Mucosa of stomach (tissue), 1 donor: ENCODE results near the gene SIGLEC10.
A peak's percentile ranks its signal among the peaks of the same experiment; 100 is the strongest.

ENCODE experiments used
- H3K27me3 ChIP-seq: one replicate; pipeline ENCODE4 v1.7.0; 2013; ENCODE audit warnings: mild to moderate bottlenecking, low read length; ENCODE audit not compliant: control insufficient read depth, insufficient read depth
- H3K36me3 ChIP-seq: one replicate; pipeline ENCODE4 v1.7.0; 2013; ENCODE audit warnings: low read length; ENCODE audit not compliant: control insufficient read depth, insufficient read depth
- H3K4me1 ChIP-seq: one replicate; pipeline ENCODE4 v1.7.0; 2013; ENCODE audit warnings: mild to moderate bottlenecking, low read length; ENCODE audit not compliant: control insufficient read depth, insufficient read depth
- H3K4me3 ChIP-seq: one replicate; pipeline ENCODE4 v1.7.0; 2013; ENCODE audit warnings: low read length
- H3K9ac ChIP-seq: one replicate; pipeline ENCODE4 v1.7.0; 2013; ENCODE audit warnings: mild to moderate bottlenecking, low read length, moderate library complexity
- H3K9me3 ChIP-seq: one replicate; pipeline ENCODE4 v1.7.0; 2013; ENCODE audit warnings: mild to moderate bottlenecking, low read length, moderate library complexity; ENCODE audit not compliant: control insufficient read depth
- donor health status: Pancreatic carcinoma.

The SIGLEC10 gene

DNA sequence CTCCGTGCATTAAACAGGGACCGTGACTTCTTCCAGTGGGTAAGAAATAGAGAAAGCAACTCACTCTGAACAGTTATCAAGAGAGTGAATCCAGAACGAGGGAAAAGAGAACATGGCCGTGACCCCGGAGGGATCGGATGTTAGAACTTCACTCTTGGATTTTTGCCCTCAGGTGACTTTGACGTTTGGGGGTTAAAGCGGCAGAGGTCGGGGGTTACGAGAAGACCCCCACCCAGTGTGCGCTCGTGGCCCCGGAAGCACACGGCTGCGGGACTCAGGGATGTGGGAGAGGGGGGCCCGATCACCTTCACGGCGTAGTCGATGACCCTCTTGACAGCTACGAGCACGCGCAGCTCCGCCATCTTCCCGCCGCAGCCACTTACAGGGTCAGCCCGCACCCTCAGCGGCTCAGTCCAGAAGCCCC, 51.5 kb downstream of the SIGLEC10 start, which contains the start of gene ETFB:
ETFB (minus strand) TSS at position 424 of the 424 bp plus-strand sequence; CDS start at position 362, 62 bp downstream.
- no peaks in the 10 kb centered on the region for H3K36me3 ChIP-seq
- peak within 1 kb of the TSS; percentile 94 for H3K9ac ChIP-seq
- no peaks in the 10 kb centered on the region for H3K27me3 ChIP-seq
- H3K4me3 ChIP-seq: peak within 1 kb of the TSS; percentile 95
- H3K9me3 ChIP-seq: no peaks in the 10 kb centered on the region
- H3K4me1 ChIP-seq: peaks cover 43% of the 10 kb centered on the region

GRCh38 chr19:51365211-51365964, 52.1 kb downstream of the SIGLEC10 start:
- Histone ChIP-seq H3K27me3 (no peaks in the 10 kb centered on the region), H3K9ac (peak overlapping the region; percentile 94), H3K9me3 (no peaks in the 10 kb centered on the region), H3K36me3 (no peaks in the 10 kb centered on the region), H3K4me1 (peaks cover 43% of the 10 kb centered on the region), H3K4me3 (peak overlapping the region; percentile 80)

DNA sequence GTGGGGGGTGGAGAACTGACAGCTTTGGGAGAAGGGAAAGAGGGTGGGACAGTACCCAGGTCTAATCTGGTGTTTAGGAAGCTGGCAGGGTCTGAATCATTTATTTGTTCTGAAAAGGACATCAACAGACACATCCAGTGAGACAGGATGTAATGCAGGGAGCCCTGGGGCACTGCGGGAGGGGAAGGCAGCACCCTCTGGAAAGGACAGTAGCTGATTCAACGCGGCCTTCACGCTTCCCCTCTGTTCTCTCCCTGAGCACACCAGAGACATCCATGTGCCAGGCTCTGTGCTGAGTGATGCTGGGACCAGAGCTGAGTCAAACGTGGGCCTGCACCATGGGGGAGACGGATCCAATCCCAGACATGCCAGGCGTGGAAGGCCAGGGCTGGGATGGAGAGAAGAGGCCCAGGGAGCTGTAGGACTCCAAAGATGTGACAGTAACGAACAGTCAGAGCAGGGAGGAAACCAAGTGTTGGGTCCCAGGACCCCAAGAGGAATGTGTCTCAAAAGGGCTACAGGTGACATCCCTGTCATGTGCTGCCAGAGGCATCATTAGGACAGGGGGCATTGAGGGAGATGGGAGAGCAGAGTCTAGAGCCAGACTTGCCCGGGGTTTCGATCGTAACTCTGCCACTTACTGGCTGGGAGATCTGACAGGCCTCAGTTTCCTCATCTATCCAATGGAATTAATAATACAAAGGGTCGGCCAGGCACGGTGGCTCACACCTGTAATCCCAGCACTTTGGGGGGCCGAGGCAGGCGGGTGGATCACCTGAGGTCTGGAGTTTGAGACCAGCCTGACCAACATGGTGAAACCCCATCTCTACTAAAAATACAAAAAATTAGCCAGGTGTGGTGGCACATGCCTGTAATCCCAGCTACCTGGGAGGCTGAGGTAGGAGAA, 53.0 kb downstream of the SIGLEC10 start:
- H3K9me3 ChIP-seq: no peaks in the 10 kb centered on the region
- H3K4me1 ChIP-seq: peaks cover 43% of the 10 kb centered on the region
- H3K27me3 ChIP-seq: no peaks in the 10 kb centered on the region
- H3K4me3 ChIP-seq: no peak overlapping the region
- H3K36me3 ChIP-seq: no peaks in the 10 kb centered on the region
- no peak overlapping the region for H3K9ac ChIP-seq

DNA sequence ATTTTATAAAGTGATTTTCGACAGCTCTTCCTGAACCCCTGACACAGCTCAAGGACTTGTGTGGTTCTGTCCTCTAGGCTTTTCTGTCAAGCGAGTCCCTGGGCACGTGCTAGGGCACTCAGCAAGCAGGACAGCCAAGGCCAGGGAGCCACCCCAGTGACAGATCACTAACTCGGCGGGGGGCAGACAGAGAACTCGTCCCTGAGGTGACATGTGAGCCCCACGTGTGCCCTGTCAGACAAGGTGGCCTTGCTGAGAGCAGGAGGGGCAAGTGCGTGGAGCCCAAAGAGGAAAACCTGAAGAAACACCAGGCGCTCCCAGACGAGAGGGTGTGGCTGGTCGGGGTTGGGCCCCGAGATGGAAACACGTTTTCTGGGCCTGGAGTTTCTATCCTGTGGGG, 56.2 kb downstream of the SIGLEC10 start:
- Histone ChIP-seq H3K9ac (no peak overlapping the region), H3K4me1 (peaks cover 30% of the 10 kb centered on the region), H3K4me3 (no peak overlapping the region), H3K36me3 (no peaks in the 10 kb centered on the region), H3K9me3 (no peaks in the 10 kb centered on the region), H3K27me3 (no peaks in the 10 kb centered on the region)
